Hepatocyte (in vitro differentiated cells): ENCODE measurements around the gene CBX7. TPM values are rescaled to one million over a fixed set of nuclear protein-coding genes. Genes with fewer than 3 reads are reported as not detected.

Experiments used
- DNase-seq: peaks from one replicate; pipeline ENCODE4 v3.0.0-alpha.2; 2016; ENCODE audit warnings: low spot score
- H2AFZ ChIP-seq: fragments of 200-600 bp; sonication (generic); 2 replicates; pipeline ENCODE4 v1.6.0; 2016; ENCODE audit warnings: antibody characterized with exemption, mild to moderate bottlenecking
- H3K27ac ChIP-seq: fragments of 200-600 bp; sonication (generic); 2 replicates; pipeline ENCODE4 v1.5.1; 2016; ENCODE audit warnings: mild to moderate bottlenecking
- H3K27me3 ChIP-seq: fragments of 200-600 bp; sonication (generic); 2 replicates; pipeline ENCODE4 v1.6.1; 2016
- H3K36me3 ChIP-seq: fragments of 200-600 bp; sonication (generic); replicated peaks from 2 replicates; pipeline ENCODE4 v1.5.1; 2016; ENCODE audit warnings: low read depth; ENCODE audit not compliant: insufficient read depth
- H3K4me1 ChIP-seq: fragments of 200-600 bp; sonication (generic); 2 replicates; pipeline ENCODE4 v1.5.1; 2016; ENCODE audit warnings: mild to moderate bottlenecking, moderate library complexity; ENCODE audit not compliant: insufficient read depth
- H3K4me2 ChIP-seq: fragments of 200-600 bp; sonication (generic); 2 replicates; pipeline ENCODE4 v1.6.0; 2016
- H3K4me3 ChIP-seq: fragments of 200-600 bp; sonication (generic); 2 replicates; pipeline ENCODE4 v1.5.1; 2016; ENCODE audit warnings: mild to moderate bottlenecking
- H3K79me2 ChIP-seq: fragments of 200-600 bp; sonication (generic); 2 replicates; pipeline ENCODE4 v1.6.0; 2017; ENCODE audit warnings: mild to moderate bottlenecking
- H3K9me2 ChIP-seq: fragments of 200-600 bp; sonication (generic); replicated peaks from 2 replicates; pipeline ENCODE4 v1.6.0; 2017; ENCODE audit warnings: mild to moderate bottlenecking; ENCODE audit not compliant: insufficient read depth
- H3K9me3 ChIP-seq: fragments of 200-600 bp; sonication (generic); 2 replicates; pipeline ENCODE4 v1.5.1; 2016; ENCODE audit warnings: low read depth, mild to moderate bottlenecking
- H4K20me1 ChIP-seq: fragments of 200-600 bp; sonication (generic); 2 replicates; pipeline ENCODE4 v1.6.0; 2016; ENCODE audit warnings: mild to moderate bottlenecking; ENCODE audit not compliant: insufficient read depth, poor library complexity, severe bottlenecking
- CTCF ChIP-seq: fragments of 200-600 bp; sonication (generic); IDR thresholded peaks from 2 replicates; pipeline ENCODE4 v1.5.1; 2016; ENCODE audit warnings: antibody characterized with exemption, mild to moderate bottlenecking; ENCODE audit not compliant: poor library complexity
- EZH2 ChIP-seq: fragments of 200-600 bp; sonication (generic); IDR thresholded peaks from 2 replicates; pipeline ENCODE4 v1.6.1; 2016; ENCODE audit warnings: antibody characterized with exemption, mild to moderate bottlenecking, borderline replicate concordance
- EZH2phosphoT487 ChIP-seq: fragments of 200-600 bp; sonication (generic); IDR thresholded peaks from one replicate; pipeline ENCODE4 v1.6.1; 2018; ENCODE audit warnings: antibody characterized with exemption, mild to moderate bottlenecking, low read depth, moderate library complexity; ENCODE audit not compliant: unreplicated experiment, severe bottlenecking
- WGBS: methylation state at CpG from one replicate; pipeline ENCODE4 v1.1.6; 2016; ENCODE audit warnings: low lambda C conversion rate; ENCODE audit errors: missing lambda C conversion rate; 5-methylcytosine and 5-hydroxymethylcytosine counted together
- polyA plus RNA-seq: library from polyadenylated mRNA; unstranded; fragments of >200 nt; fragmentation: Nextera tagmentation; extraction: Ambion mirVana; gene quantifications from 2 replicates; pipeline ENCODE4 v1.2.1, GENCODE V29; 2016
- total RNA-seq: library from RNA; depleted of rRNA; stranded (reverse); fragments of >200 nt; gene quantifications from 2 replicates; pipeline ENCODE4 v1.2.3, GENCODE V29; 2014

CBX7 gene
- total and polyA plus RNA-seq, 2 experiments from 2014 or later, result 4.2 to 9.6 TPM

- 45% methylated on average over 9 of the region's 44 CpGs for WGBS
- Histone ChIP-seq H3K79me2 (no peaks in the 10 kb centered on the region), H2AFZ (peak overlapping the region; percentile 66), H3K4me1 (peaks cover 9% of the 10 kb centered on the region), H3K36me3 (no peaks in the 10 kb centered on the region), H3K9me2 (no peaks in the 10 kb centered on the region), H3K9me3 (no peaks in the 10 kb centered on the region), H3K27ac (peak overlapping the region; percentile 37), H3K27me3 (peaks cover 27% of the 10 kb centered on the region), H4K20me1 (no peaks in the 10 kb centered on the region), H3K4me2 (peak overlapping the region; percentile 96), H3K4me3 (peak overlapping the region; percentile 79)
- TF ChIP-seq EZH2 (no peak), CTCF (no peak), EZH2phosphoT487 (no peak)
- no peak for DNase-seq
These were observed 413 bp downstream of the CBX7 start for GRCh38 chr22:39152024-39152510.

- H3K79me2 ChIP-seq, result no peaks in the 10 kb centered on the region
- no peak overlapping the region for H3K4me3 ChIP-seq
- no peaks in the 10 kb centered on the region for H3K9me2 ChIP-seq
- no peaks in the 10 kb centered on the region for H3K9me3 ChIP-seq
- peak; percentile 49 for DNase-seq
- no peaks in the 10 kb centered on the region for H4K20me1 ChIP-seq
- peak overlapping the region; percentile 96 for H3K4me2 ChIP-seq
- WGBS, result 74% methylated on average over 14 of the region's 16 CpGs
- H3K4me1 ChIP-seq, result peaks cover 11% of the 10 kb centered on the region
- H3K36me3 ChIP-seq, result no peaks in the 10 kb centered on the region
- peak overlapping the region; percentile 37 for H3K27ac ChIP-seq
- peaks cover 27% of the 10 kb centered on the region for H3K27me3 ChIP-seq
- TF ChIP-seq CTCF (no peak), EZH2phosphoT487 (no peak), EZH2 (no peak)
- no peak overlapping the region for H2AFZ ChIP-seq
These were observed 1.0 kb downstream of the CBX7 start for GRCh38 chr22:39151329-39151975.

- Histone ChIP-seq H3K36me3 (no peaks in the 10 kb centered on the region), H3K4me1 (peaks cover 17% of the 10 kb centered on the region), H3K4me2 (no peak overlapping the region), H3K79me2 (no peaks in the 10 kb centered on the region), H3K27me3 (peaks cover 27% of the 10 kb centered on the region), H3K9me2 (no peaks in the 10 kb centered on the region), H3K9me3 (no peaks in the 10 kb centered on the region), H2AFZ (no peak overlapping the region), H3K27ac (no peak overlapping the region), H3K4me3 (no peak overlapping the region), H4K20me1 (no peaks in the 10 kb centered on the region)
- WGBS, result 79% methylated on average over 6 of the region's 6 CpGs
- no peak for TF ChIP-seq EZH2
- TF ChIP-seq CTCF, result no peak
- TF ChIP-seq EZH2phosphoT487, result no peak
- DNase-seq, result peak; percentile 15
These were observed 1.6 kb downstream of the CBX7 start for GRCh38 chr22:39150848-39151215.
